ENCODE data around the gene GGA2.
"Not testable (repeated sequence)": the region's sequence is repeated elsewhere in the genome, so short reads cannot be mapped to it uniquely, and the experiment has no call there.

GGA2 gene

DNA sequence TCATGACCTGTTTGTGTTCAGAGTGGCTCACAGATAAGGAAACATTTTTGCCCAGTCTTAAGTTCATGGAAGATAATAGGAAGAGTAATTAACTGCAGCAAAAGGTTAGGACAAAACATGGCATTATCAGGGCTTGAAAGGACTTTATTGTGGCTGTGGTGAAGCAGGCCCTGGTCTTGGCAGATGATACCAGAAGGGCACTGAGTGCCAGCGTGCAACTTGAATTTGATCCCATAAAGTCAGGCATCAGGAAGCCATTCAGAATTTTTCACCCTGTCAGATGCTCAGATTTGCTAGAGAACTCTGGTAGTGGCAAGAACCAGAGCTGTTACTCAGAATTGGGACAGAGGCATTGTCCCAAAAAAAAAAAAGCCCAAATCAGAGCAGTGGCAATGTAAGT is 46.1 kb downstream of the GGA2 start:
- DNase-seq = no peak

DNA sequence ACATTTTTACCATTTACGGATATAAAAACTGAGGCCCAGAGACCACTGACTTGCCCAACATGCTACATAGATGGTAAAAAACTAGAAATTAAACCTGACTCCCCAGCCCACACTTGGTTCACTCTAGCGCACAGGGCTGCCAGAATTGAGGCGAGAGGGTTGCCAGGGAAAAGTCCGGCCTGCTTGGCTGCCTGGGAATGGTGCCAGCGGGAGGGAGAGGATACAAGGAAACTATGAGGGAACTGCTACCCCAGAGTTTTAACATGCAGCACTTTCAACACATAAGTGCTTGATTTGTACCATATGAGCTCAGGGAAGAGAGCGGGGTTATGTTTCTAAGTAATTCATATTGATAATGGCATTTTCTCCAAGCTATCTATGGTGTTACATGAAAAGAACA is 47.3 kb downstream of the GGA2 start:
- DNase-seq = not testable (repeated sequence)

GRCh38 chr16:23453338-23454052 is 56.8 kb downstream of the GGA2 start:
- DNase-seq = no peak

- peak; percentile 83 for DNase-seq
Observed at GRCh38 chr16:23452572-23453337, 57.5 kb downstream of the GGA2 start, which contains the start of gene COG7. TSS of gene COG7 (minus strand) at chr16:23453189. CDS start at chr16:23452994, 195 bp downstream.

GRCh38 chr16:23452221-23452571 is 58.1 kb downstream of the GGA2 start:
- no peak for DNase-seq

GRCh38 chr16:23448392-23448791 is 61.9 kb downstream of the GGA2 start:
- DNase-seq = no peak

GRCh38 chr16:23437542-23437941 is 72.8 kb downstream of the GGA2 start:
- DNase-seq = not testable (repeated sequence)

DNA sequence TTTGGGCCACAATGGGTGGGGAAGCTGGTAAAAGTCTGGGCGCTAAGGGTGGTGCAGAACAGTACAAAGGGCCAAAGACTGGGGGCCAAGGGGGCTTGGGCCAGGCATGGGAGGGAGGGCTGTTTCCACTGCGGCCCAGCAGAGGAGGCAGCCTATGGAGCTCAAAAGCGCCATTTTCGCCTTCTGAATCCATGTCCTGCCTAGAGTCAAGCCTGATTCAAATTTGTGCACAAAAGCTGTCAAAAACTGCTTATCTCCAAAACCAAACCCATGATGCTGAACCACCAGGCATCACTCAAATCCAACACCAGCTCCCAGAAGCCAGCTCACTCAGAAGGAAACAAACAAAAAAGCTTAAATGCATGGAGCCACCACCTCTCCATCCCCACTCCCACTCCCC is 73.3 kb downstream of the GGA2 start:
- DNase-seq = no peak

DNA sequence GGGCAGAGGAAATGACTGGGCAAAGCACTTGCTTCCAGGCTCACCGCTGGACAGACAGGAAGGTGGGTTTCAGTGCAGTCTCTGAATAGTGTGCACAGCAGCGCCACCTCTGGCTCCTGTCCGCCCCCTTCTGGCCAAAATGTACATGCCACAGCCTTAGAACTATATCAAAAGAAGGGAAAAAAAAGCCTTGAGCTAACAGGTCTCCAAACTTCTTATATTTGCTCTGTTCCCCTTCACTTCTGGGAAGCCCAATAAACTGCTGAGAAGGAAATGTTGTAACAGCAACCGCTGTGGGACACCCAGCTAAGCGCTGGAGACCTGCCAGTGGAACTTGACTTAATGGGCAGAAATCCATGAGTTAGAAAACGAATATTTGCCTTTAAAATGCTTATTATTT is 74.8 kb downstream of the GGA2 start:
- peak; percentile 63 for DNase-seq

DNA sequence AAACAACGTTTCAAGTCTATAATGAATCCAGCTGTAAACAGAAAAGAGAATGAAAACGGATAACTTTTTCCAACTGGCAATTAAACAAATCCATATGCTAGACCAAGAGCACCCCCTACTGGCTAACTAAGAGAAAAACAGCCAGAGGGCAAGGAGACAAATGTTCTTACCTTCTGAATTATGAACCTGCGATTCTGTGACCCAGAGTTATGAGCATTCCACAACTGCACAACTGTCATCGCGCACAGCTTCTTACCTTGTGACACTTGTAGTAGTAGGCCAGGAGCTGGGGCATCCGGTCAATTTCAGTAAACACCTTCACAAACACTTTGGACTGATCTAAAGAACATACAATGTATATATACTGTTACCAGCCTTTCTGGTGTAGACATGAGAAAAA is 75.9 kb downstream of the GGA2 start:
- DNase-seq = no peak

DNA sequence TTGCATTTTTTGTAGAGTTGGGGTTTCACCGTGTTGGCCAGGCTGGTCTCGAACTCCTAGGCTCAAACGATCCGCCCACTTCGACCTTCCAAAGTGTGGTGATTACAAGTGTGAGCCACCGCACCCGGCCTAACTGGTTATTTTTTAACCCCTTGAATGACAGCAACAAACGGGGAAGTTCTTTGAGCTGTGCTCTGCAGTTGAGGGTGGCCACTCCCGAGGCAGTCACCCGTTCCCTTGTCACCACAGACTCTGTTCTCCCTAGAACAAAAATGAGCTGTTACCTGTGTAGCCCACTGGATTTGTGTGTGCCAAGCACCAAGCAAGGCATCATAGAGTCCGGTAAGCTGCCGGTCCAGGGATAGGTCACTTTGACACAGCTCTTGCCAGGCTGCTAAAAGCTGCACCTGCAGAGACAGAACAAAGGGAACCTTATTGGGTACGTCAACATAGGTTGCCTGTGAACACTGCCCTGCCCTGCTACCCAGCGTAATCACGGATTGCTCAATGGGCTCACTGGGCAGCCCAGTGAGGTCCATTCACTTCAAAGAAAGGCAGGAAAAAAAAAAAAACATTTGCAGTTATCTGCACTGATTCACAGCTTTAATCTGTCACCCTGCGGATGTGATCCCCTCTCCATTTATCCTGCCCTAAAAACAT is 76.9 kb downstream of the GGA2 start:
- DNase-seq = no peak

DNA sequence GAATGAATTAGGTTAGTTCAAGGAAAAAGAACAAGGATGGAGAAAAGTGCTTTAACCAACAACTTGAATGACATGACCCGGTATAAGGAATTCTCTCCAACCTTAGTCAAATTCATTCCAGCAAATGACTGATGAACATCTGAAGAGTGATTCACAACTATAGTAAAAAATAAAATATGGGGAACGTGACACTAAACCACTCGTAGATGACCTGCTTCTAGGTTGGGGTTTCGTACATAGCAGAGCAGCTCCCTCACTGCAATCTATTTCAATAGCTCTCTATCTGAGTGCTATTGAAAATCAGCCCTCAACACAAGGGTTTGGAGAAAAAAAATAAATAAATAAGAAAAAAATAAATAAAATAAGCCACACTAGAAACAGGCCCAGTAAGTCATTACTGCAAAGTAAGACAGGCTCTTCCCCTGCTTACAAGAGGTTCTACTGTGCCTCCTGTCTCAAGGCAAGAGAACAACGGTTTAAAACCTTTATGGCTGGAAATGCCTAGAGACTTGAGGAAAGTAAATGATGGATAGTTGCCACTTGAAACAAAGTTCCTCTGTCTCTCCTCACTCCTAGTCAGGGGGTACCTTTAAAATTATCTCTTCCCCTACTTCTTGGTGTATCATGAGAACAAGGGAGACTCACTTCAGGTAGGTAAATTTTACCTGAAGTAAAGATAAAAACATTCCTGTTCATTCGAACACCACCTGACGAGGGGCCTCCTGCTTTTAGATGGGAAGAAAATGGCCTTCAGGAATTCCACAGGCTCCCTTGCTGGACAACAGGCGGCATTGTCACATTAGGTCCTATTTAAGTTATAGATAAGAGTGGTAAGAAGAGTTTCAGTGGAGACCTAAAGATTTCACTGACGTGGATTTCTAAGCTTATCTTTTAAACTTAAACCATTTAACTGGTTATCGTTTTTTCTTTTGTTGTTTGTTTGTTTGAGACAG is 77.8 kb downstream of the GGA2 start:
- DNase-seq = no peak

- no peak for DNase-seq
Observed at GRCh38 chr16:23428351-23428750, 81.9 kb downstream of the GGA2 start.

DNA sequence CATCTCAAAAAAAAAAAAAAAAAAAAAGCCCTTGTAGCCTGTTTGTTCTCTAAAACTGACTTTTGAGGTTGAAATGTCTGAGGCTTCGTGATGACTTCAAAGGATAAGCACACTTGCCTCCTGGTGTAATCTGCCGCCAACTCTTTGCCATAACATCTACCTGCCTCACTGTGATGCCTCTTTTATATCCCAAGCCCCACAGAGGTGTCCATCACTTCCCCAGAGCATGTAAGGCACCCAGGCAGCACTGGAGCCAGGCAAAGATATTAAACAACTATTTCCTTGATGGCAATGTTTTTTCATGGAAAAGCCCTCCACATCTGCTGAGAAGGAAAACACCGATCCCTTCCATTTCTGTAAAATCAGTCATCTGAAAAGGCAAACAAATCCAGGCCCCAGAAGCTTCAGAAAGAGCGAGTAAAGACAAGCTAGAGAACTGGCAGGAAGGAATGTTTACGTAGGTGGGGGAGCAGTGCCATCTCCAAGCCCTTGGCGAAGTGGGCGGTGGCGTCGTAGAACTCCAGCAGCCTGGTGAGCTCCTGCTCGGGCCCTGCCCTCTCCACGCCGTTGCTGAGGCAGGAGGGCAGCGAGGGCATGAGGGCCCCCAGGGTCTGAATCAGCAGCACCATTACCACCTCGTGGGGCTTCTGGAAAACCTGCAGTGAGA is 85.9 kb downstream of the GGA2 start:
- DNase-seq = no peak

DNA sequence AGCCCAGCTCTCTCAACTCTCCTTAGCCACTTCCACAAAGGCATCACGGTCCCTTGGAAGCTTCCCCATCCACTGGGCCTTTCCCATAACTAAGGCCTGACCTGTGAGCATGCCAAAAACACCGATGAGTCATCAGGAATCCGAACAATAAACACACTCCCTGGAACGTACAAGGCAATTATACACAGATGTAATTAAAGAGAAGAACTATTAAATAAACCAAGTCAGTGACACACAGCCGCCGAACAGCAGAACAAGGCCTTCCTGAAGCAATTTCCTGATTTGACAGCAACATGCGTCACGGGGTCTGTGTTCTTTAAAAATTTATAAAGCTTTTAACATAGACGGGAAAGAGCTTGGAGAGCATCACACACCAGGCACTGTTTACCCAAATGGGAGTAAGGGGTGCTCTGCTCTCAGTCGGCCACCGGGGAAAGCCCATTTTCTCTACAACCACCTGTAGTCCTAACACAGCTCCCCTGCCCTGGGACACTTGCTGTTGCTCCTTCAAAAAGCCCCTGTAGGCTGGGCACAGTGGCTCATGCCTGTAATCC is 86.7 kb downstream of the GGA2 start:
- DNase-seq = no peak

DNA sequence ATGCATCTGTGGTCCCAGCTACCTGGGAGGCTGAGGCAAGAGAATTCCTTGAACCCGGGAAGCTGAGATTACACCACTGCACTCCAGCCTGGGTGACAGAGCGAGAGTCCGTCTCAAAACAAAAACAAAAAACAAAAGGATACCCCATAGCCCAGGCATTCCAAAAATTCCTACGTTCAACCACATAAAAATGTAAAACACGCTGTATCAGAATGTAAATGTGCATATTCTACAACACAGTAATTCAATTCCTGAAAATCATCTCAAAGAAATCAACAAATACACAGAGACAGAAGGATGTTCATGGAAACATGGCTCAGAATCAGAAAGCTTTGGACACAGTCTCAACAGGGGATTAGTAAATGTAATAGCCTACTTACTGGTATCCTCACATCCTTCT is 90.3 kb downstream of the GGA2 start:
- DNase-seq = no peak

DNA sequence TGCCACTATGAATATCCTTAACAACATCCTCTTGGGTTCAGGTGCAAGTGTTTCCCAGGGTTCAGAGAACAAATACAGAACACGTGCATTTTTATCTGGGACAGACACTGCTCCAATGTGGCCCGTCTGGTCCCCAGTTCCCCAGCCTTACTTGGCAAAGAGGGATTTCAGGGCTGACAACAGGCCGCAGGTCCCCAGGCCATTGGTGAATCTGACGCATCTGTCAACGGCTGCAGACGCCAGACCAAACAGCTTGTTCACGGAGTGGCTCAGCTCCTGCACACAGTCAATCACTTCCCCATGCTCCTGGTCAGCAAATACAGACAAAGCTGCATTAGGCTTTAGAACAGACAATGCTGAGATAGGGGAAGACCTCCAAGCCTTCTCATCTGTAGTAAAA is 93.5 kb downstream of the GGA2 start:
- DNase-seq = no peak

DNA sequence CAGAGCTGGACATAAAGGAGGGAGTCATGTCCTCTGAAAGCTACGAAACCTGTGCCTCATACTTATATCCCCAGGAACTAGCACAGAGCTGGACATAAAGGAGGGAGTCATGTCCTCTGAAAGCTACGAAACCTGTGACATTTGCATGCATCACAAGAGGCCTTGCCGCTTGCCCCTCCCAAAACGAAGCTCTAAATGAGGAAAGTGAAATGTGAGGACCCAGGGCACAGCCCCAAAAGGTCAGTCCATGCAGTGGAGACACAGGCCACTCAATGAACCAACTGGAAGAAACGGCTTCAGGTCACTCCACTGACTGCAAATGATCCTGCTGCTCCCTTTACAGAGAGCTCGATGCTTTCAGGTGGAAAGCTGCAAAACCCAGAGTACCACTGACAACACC is 95.6 kb downstream of the GGA2 start:
- no peak for DNase-seq
